GM19035 (cell line): Measurements from ENCODE around the gene DOCK3.
"Not testable (repeated sequence)": the region's sequence is repeated elsewhere in the genome, so short reads cannot be mapped to it uniquely, and the experiment has no call there.

ENCODE experiments used
- ATAC-seq: cut with Tn5 transposase; IDR thresholded peaks from one replicate; pipeline ENCODE4 v1.9.1; 2021; ENCODE audit not compliant: unreplicated experiment

Gene DOCK3

GRCh38 chr3:50676031-50676705 lies 1.4 kb downstream of the DOCK3 start:
- ATAC-seq: no peak

GRCh38 chr3:50687127-50687751 lies 12.5 kb downstream of the DOCK3 start:
- no peak for ATAC-seq

GRCh38 chr3:50687916-50688315 lies 13.2 kb downstream of the DOCK3 start:
- ATAC-seq: no peak

- ATAC-seq: not testable (repeated sequence)
These were observed 13.9 kb downstream of the DOCK3 start for GRCh38 chr3:50688602-50689001.

GRCh38 chr3:50689558-50689957 lies 14.8 kb downstream of the DOCK3 start:
- no peak for ATAC-seq

GRCh38 chr3:50695031-50695430 lies 20.3 kb downstream of the DOCK3 start:
- no peak for ATAC-seq

GRCh38 chr3:50696276-50696675 lies 21.5 kb downstream of the DOCK3 start:
- no peak for ATAC-seq

- no peak for ATAC-seq
These were observed 23.5 kb downstream of the DOCK3 start for GRCh38 chr3:50698269-50698668.

GRCh38 chr3:50708620-50709019 lies 33.9 kb downstream of the DOCK3 start:
- no peak for ATAC-seq

- ATAC-seq: no peak
These were observed 40.2 kb downstream of the DOCK3 start for GRCh38 chr3:50714946-50715345.

- no peak for ATAC-seq
These were observed 50.1 kb downstream of the DOCK3 start for GRCh38 chr3:50724831-50725230.

GRCh38 chr3:50734985-50735384 lies 60.3 kb downstream of the DOCK3 start:
- no peak for ATAC-seq

- no peak for ATAC-seq
These were observed 62.6 kb downstream of the DOCK3 start for GRCh38 chr3:50737193-50737905.

GRCh38 chr3:50737906-50738598 lies 63.3 kb downstream of the DOCK3 start:
- ATAC-seq: no peak

- no peak for ATAC-seq
These were observed 68.9 kb downstream of the DOCK3 start for GRCh38 chr3:50743643-50744042.

GRCh38 chr3:50749822-50750221 lies 75.1 kb downstream of the DOCK3 start:
- ATAC-seq: no peak

- no peak for ATAC-seq
These were observed 84.3 kb downstream of the DOCK3 start for GRCh38 chr3:50759015-50759414.

- no peak for ATAC-seq
These were observed 103.0 kb downstream of the DOCK3 start for GRCh38 chr3:50777680-50778079.

- not testable (repeated sequence) for ATAC-seq
These were observed 107.0 kb downstream of the DOCK3 start for GRCh38 chr3:50781766-50782165.

- ATAC-seq: no peak
These were observed 111.9 kb downstream of the DOCK3 start for GRCh38 chr3:50786631-50787030.

GRCh38 chr3:50790894-50791293 lies 116.2 kb downstream of the DOCK3 start:
- not testable (repeated sequence) for ATAC-seq

- no peak for ATAC-seq
These were observed 117.8 kb downstream of the DOCK3 start for GRCh38 chr3:50792568-50792967.
